Endothelial cell of umbilical vein (primary cell): ENCODE data around the gene GPS1. TPM values are rescaled to one million over a fixed set of nuclear protein-coding genes. Genes with fewer than 3 reads are reported as not detected.
A peak's percentile ranks its signal among the peaks of the same experiment; 100 is the strongest.

Source experiments
- BruUV-seq: library from RNA; stranded (reverse); fragments of 400-500 nt; replicated peaks from 2 replicates; lab custom pipeline; 2021; lab: Mats Ljungman, UMichigan
- CTCF ChIA-PET: fragments of 300-600, 350-600 bp; sonication (Branson Sonifier 250); formaldehyde crosslinking; loops from one replicate; lab custom pipeline; 2021; ENCODE audit warnings: antibody characterized with exemption, inconsistent platforms; lab: Charles Lee
- POLR2A ChIA-PET: fragments of 300-600, 350-600 bp; sonication (Branson Sonifier 250); formaldehyde crosslinking; loops from one replicate; lab custom pipeline; 2021; ENCODE audit warnings: antibody characterized with exemption, inconsistent platforms; lab: Charles Lee
- DNase-seq: peaks from one replicate; pipeline ENCODE4 v3.0.0-alpha.2; 2011; ENCODE audit warnings: low read depth, low spot score
- FAIRE-seq: peaks from 2 replicates; lab custom pipeline; 2011; peaks lifted over from hg19 to GRCh38; lab: Jason Lieb, UNC
- H2AFZ ChIP-seq: 2 replicates; pipeline ENCODE4 v1.6.0; 2012; ENCODE audit warnings: low read depth, low read length, control low read depth, inconsistent platforms
- H3K27ac ChIP-seq: 2 replicates; pipeline ENCODE4 v1.5.1; 2011; ENCODE audit warnings: low read depth, mild to moderate bottlenecking, control low read depth, low read length, moderate library complexity; ENCODE audit not compliant: insufficient read depth
- H3K27me3 ChIP-seq, 2 experiments: 2 replicates each; pipeline versions ENCODE4 v1.6.0 to v1.6.1; 2011; ENCODE audit warnings: low read length in 2 of 2, mixed read lengths in 1 of 2; ENCODE audit not compliant: control insufficient read depth in 2 of 2, insufficient read depth in 2 of 2
- H3K36me3 ChIP-seq, 2 experiments: 2 replicates in 1 of 2; 3 replicates in 1 of 2; pipeline ENCODE4 v1.5.1; 2011; ENCODE audit warnings: low read length in 2 of 2, mild to moderate bottlenecking in 1 of 2, moderate library complexity in 1 of 2; ENCODE audit not compliant: control insufficient read depth in 2 of 2, insufficient read depth in 2 of 2; ENCODE audit errors: extremely low read depth in 1 of 2
- H3K4me1 ChIP-seq: 3 replicates; pipeline ENCODE4 v1.5.1; 2011; ENCODE audit warnings: mild to moderate bottlenecking, low read length; ENCODE audit not compliant: control insufficient read depth, insufficient read depth; ENCODE audit errors: extremely low read depth
- H3K4me2 ChIP-seq: 2 replicates; pipeline ENCODE4 v1.6.1; 2011; ENCODE audit warnings: low read length, control low read depth, mixed read lengths; ENCODE audit not compliant: insufficient read depth
- H3K4me3 ChIP-seq, 3 experiments: fragments of 200-600 bp in 1 of 3; sonication (generic), shearing (Covaris generic) in 1 of 3; replicated peaks in 1 of 3; 2 replicates each; pipeline ENCODE4 v1.5.1; 2011 to 2016; ENCODE audit warnings: control low read depth in 3 of 3, low read length in 3 of 3, mild to moderate bottlenecking in 2 of 3, inconsistent platforms in 1 of 3, low read depth in 1 of 3, moderate library complexity in 1 of 3; ENCODE audit not compliant: insufficient read depth in 1 of 3
- H3K79me2 ChIP-seq: 2 replicates; pipeline ENCODE4 v1.6.0; 2012; ENCODE audit warnings: low read length, inconsistent platforms; ENCODE audit not compliant: control insufficient read depth, insufficient read depth
- H3K9ac ChIP-seq: replicated peaks from 2 replicates; pipeline ENCODE3; 2011; ENCODE audit warnings: low read length, control low read depth; ENCODE audit not compliant: insufficient read depth; ENCODE audit errors: extremely low read depth
- H3K9me1 ChIP-seq: replicated peaks from 3 replicates; pipeline ENCODE4 v1.6.0; 2011; ENCODE audit warnings: mild to moderate bottlenecking, low read length; ENCODE audit not compliant: control insufficient read depth, insufficient read depth; ENCODE audit errors: extremely low read depth
- H3K9me3 ChIP-seq: replicated peaks from 2 replicates; pipeline ENCODE4 v1.5.1; 2012; ENCODE audit warnings: low read length, inconsistent platforms; ENCODE audit not compliant: control insufficient read depth, insufficient read depth
- H4K20me1 ChIP-seq: replicated peaks from 2 replicates; pipeline ENCODE3; 2011; ENCODE audit warnings: mild to moderate bottlenecking, low read length; ENCODE audit not compliant: control insufficient read depth, insufficient read depth; ENCODE audit errors: extremely low read depth
- EZH2 ChIP-seq: IDR thresholded peaks from 2 replicates; pipeline ENCODE4 v1.6.1; 2012; ENCODE audit warnings: borderline replicate concordance, low read depth, mild to moderate bottlenecking, moderate library complexity, low read length, inconsistent platforms; ENCODE audit not compliant: severe bottlenecking
- FOS ChIP-seq: IDR thresholded peaks from 2 replicates; pipeline ENCODE4 v1.6.1; 2011; ENCODE audit warnings: mild to moderate bottlenecking, low read length, moderate library complexity, borderline replicate concordance; ENCODE audit not compliant: insufficient read depth
- GATA2 ChIP-seq: IDR thresholded peaks from 2 replicates; pipeline ENCODE4 v1.7.0; 2011; ENCODE audit warnings: low read depth, mild to moderate bottlenecking, moderate library complexity, mixed read lengths, low read length; ENCODE audit not compliant: insufficient read length, insufficient read depth
- JUN ChIP-seq: IDR thresholded peaks from 2 replicates; pipeline ENCODE4 v1.6.1; 2011; ENCODE audit warnings: borderline replicate concordance, low read depth; ENCODE audit not compliant: insufficient read length, insufficient read depth
- MYC ChIP-seq: IDR thresholded peaks from one replicate; pipeline ENCODE4 v1.6.1; 2011; ENCODE audit warnings: mild to moderate bottlenecking, low read depth, low read length
- POLR2A ChIP-seq: IDR thresholded peaks from 2 replicates; pipeline ENCODE4 v1.6.1; 2012; ENCODE audit warnings: low read depth, mild to moderate bottlenecking, control low read depth, low read length
- POLR2AphosphoS5 ChIP-seq: IDR thresholded peaks from 2 replicates; pipeline ENCODE4 v1.6.1; 2012; ENCODE audit warnings: low read depth, mild to moderate bottlenecking, control low read depth, low read length, moderate library complexity; ENCODE audit not compliant: insufficient read depth
- dilution Hi-C: fragments of 300-500 bp; cut with MboI; formaldehyde crosslinking; loops from one replicate; pipeline ENCODE4 v1.15.0; 2019; ENCODE audit warnings: low sequenced_read_pairs; ENCODE audit not compliant: extremely low pct_ligation_motif_present
- intact Hi-C: fragments of 100-400 bp; cut with micrococcal nuclease; formaldehyde crosslinking; loops from one replicate; pipeline ENCODE4 v1.10.0; 2022
- polyA plus RNA-seq, 4 experiments: library from polyadenylated mRNA; depleted of rRNA in 3 of 4; stranded (reverse) in 3 of 4; unstranded in 1 of 4; fragments of >200 nt; gene quantifications; 2 replicates each; pipeline versions ENCODE4 v1.2.1 to v1.2.3, GENCODE V29; 2011 to 2012; ENCODE audit warnings: missing spikeins in 1 of 4
- total RNA-seq: library from RNA; stranded (reverse); gene quantifications from 2 replicates; pipeline ENCODE4 v1.2.3, GENCODE V29; 2021
- TF ChIP-seq, protein P1 (sequence below): IDR thresholded peaks from 2 replicates; pipeline ENCODE4 v1.6.1; 2011; ENCODE audit not compliant: insufficient read depth, insufficient read length
- TF ChIP-seq, protein P2 (sequence below), 2 donors: IDR thresholded peaks; 1 replicate in 1 of 2; 2 replicates in 1 of 2; pipeline ENCODE4 v1.5.1; 2011; ENCODE audit warnings: low read length in 2 of 2, mild to moderate bottlenecking in 2 of 2, moderate library complexity in 2 of 2, control low read depth in 1 of 2, inconsistent platforms in 1 of 2, low read depth in 1 of 2; ENCODE audit not compliant: insufficient read depth in 1 of 2; ENCODE audit errors: extremely low read depth in 1 of 2

Gene GPS1
- total and polyA plus RNA-seq, 2 donors (not counting 3 experiments of a cell fraction or from before 2014, with no cell fraction given) = 116 to 178 TPM

- Histone ChIP-seq H3K4me3 (no peak overlapping the region), H3K79me2 (peaks cover 11% of the 10 kb centered on the region), H3K27ac (no peak overlapping the region), H3K4me1 (peaks cover 11% of the 10 kb centered on the region), H3K27me3 (no peaks in the 10 kb centered on the region), H3K9me3 (no peaks in the 10 kb centered on the region), H3K9ac (no peak overlapping the region), H3K36me3 (peaks cover 0 to 16% of the 10 kb centered on the region in 2 experiments), H3K4me2 (no peak overlapping the region), H4K20me1 (no peaks in the 10 kb centered on the region), H2AFZ (no peak overlapping the region), H3K9me1 (no peaks in the 10 kb centered on the region)
- ChIA-PET CTCF (interaction anchor here (1.0 to 3.8 kb wide), 2 partner anchors 12 to 19 kb away, joined by 4 to 18 read pairs; partner anchors contain the start of genes DCXR and RAC3), POLR2A (no interaction called here)
- BruUV-seq = no TSS peak
- intact Hi-C loops (no loop called here), dilution Hi-C loops (no loop called here)
- DNase-seq = no peak
- no peak for FAIRE-seq
- TF ChIP-seq EZH2 (no peak), POLR2AphosphoS5 (no peak), MYC (no peak), POLR2A (no peak)
These were observed 2.2 kb upstream of the GPS1 start for GRCh38 chr17:82049521-82049971.

DNA sequence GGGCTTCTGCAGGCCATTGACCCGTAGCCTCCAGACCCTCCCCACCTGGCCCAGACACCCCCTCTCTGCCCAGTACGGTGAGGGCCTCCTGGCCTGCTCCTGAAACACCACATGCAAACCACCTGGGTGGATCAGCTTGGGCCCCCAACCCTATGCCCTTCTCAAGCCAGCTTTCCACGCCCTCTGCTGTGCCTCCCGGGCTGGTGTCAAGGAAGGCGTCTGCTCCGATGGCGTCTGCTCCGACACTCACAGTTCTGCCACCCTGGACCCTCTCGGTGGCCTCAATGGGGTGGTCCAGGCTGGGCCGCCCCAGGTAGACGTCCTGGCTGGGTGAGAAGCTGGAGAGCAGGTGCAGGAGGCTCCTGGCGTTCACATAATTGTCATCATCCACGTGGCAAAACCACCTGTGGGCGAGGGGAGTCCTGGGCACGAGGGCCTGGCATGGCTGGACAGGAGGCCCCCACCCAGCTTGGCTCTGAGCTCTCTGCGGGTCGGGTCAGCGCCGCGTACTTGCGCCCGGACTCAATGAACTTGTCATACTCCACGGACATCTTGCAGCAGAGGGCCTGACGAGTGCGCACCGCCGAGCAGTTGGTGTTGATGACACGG is 1.4 kb upstream of the GPS1 start:
- H3K9me3 ChIP-seq = no peaks in the 10 kb centered on the region
- H2AFZ ChIP-seq = no peak overlapping the region
- H3K9ac ChIP-seq = no peak overlapping the region
- peak overlapping the region in 1 of 3 experiments; percentile 76 for H3K4me3 ChIP-seq
- H3K27ac ChIP-seq = no peak overlapping the region
- H4K20me1 ChIP-seq = no peaks in the 10 kb centered on the region
- no peak for DNase-seq
- POLR2A ChIA-PET = no interaction called here
- no peaks in the 10 kb centered on the region for H3K27me3 ChIP-seq
- CTCF ChIA-PET = interaction anchor here (0.8 to 3.8 kb wide), 3 partner anchors 12 to 56 kb away, joined by 3 to 18 read pairs (median 5); partner anchors contain the start of gene DCXR
- no TSS peak for BruUV-seq
- TF ChIP-seq EZH2 (no peak), POLR2A (no peak), GATA2 (no peak), POLR2AphosphoS5 (no peak), FOS (no peak), MYC (no peak), JUN (no peak)
- TF ChIP-seq, protein P1, sequence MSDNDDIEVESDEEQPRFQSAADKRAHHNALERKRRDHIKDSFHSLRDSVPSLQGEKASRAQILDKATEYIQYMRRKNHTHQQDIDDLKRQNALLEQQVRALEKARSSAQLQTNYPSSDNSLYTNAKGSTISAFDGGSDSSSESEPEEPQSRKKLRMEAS = no peak
- TF ChIP-seq, protein P2, sequence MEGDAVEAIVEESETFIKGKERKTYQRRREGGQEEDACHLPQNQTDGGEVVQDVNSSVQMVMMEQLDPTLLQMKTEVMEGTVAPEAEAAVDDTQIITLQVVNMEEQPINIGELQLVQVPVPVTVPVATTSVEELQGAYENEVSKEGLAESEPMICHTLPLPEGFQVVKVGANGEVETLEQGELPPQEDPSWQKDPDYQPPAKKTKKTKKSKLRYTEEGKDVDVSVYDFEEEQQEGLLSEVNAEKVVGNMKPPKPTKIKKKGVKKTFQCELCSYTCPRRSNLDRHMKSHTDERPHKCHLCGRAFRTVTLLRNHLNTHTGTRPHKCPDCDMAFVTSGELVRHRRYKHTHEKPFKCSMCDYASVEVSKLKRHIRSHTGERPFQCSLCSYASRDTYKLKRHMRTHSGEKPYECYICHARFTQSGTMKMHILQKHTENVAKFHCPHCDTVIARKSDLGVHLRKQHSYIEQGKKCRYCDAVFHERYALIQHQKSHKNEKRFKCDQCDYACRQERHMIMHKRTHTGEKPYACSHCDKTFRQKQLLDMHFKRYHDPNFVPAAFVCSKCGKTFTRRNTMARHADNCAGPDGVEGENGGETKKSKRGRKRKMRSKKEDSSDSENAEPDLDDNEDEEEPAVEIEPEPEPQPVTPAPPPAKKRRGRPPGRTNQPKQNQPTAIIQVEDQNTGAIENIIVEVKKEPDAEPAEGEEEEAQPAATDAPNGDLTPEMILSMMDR (IDR thresholded peaks at IDR 0.05; ENCODE audit: extremely low read depth in 1 of 2, insufficient read depth in 1 of 2, low read depth in 1 of 2, low read length in 2 of 2) = no peak
- no peak for FAIRE-seq
- peaks cover 11% of the 10 kb centered on the region for H3K79me2 ChIP-seq
- dilution Hi-C loops (no loop called here), intact Hi-C loops (no loop called here)
- peaks cover 7 to 19% of the 10 kb centered on the region in 2 experiments for H3K36me3 ChIP-seq
- peaks cover 11% of the 10 kb centered on the region for H3K4me1 ChIP-seq
- H3K4me2 ChIP-seq = no peak overlapping the region
- H3K9me1 ChIP-seq = no peaks in the 10 kb centered on the region
